OCI-LY1 (cell line): ENCODE measurements around the gene KDM4B.

Source experiments
- H2AFZ ChIP-seq: fragments of 200-600 bp; sonication (generic), shearing (Covaris generic); 2 replicates; pipeline ENCODE4 v1.6.0; 2014; ENCODE audit warnings: antibody characterized with exemption, mild to moderate bottlenecking, low read length
- H3F3A ChIP-seq: fragments of 200-600 bp; sonication (generic), shearing (Covaris generic); 2 replicates; pipeline ENCODE4 v1.6.0; 2014; ENCODE audit warnings: mild to moderate bottlenecking, antibody characterized with exemption, low read length, moderate library complexity; ENCODE audit not compliant: insufficient read depth
- H3K27ac ChIP-seq: fragments of 200-600 bp; sonication (generic); 2 replicates; pipeline ENCODE4 v1.5.1; 2014; ENCODE audit warnings: low read length, mixed run types, mild to moderate bottlenecking, low read depth; ENCODE audit not compliant: poor library complexity, severe bottlenecking
- H3K27me3 ChIP-seq: fragments of 200-600 bp; sonication (generic); 2 replicates; pipeline ENCODE4 v1.6.0; 2014; ENCODE audit warnings: antibody characterized with exemption, mild to moderate bottlenecking, low read length, moderate library complexity; ENCODE audit not compliant: insufficient read depth
- H3K36me3 ChIP-seq: fragments of 200-600 bp; sonication (generic); 2 replicates; pipeline ENCODE4 v1.6.1; 2014; ENCODE audit warnings: mild to moderate bottlenecking, antibody characterized with exemption, low read length, moderate library complexity, mixed read lengths; ENCODE audit not compliant: insufficient read depth
- H3K4me1 ChIP-seq: fragments of 200-600 bp; sonication (generic); 2 replicates; pipeline ENCODE4 v1.5.1; 2014; ENCODE audit warnings: mild to moderate bottlenecking, low read length, moderate library complexity; ENCODE audit not compliant: insufficient read depth, severe bottlenecking
- H3K4me2 ChIP-seq: fragments of 200-600 bp; sonication (generic), shearing (Covaris generic); 2 replicates; pipeline ENCODE4 v1.6.1; 2014; ENCODE audit warnings: low read length
- H3K4me3 ChIP-seq: fragments of 200-600 bp; sonication (generic); 2 replicates; pipeline ENCODE4 v1.5.1; 2014; ENCODE audit warnings: low read length, low read depth, mild to moderate bottlenecking, mixed read lengths; ENCODE audit not compliant: poor library complexity, severe bottlenecking
- H3K79me2 ChIP-seq: fragments of 200-600 bp; shearing (Covaris generic); 2 replicates; pipeline ENCODE4 v1.6.1; 2016; ENCODE audit warnings: mixed run types, low read length, mixed read lengths; ENCODE audit not compliant: insufficient read depth
- H3K9ac ChIP-seq: fragments of 200-600 bp; sonication (generic), shearing (Covaris generic); 2 replicates; pipeline ENCODE4 v1.6.1; 2014; ENCODE audit warnings: mild to moderate bottlenecking, low read length, mixed read lengths
- H3K9me2 ChIP-seq: fragments of 200-600 bp; sonication (generic), shearing (Covaris generic); 2 replicates; pipeline ENCODE4 v1.6.1; 2014; ENCODE audit warnings: low read depth, mild to moderate bottlenecking, low read length, mixed read lengths
- H3K9me3 ChIP-seq: fragments of 200-600 bp; shearing (Covaris generic); 2 replicates; pipeline ENCODE4 v1.6.1; 2014; ENCODE audit warnings: low read length, mixed read lengths
- H4K20me1 ChIP-seq: fragments of 200-600 bp; sonication (generic), shearing (Covaris generic); 2 replicates; pipeline ENCODE4 v1.6.0; 2016; ENCODE audit warnings: mild to moderate bottlenecking, low read length; ENCODE audit not compliant: insufficient read depth
- CTCF ChIP-seq: fragments of 200-600 bp; sonication (generic), shearing (Covaris generic); IDR thresholded peaks from 2 replicates; pipeline ENCODE4 v1.5.1; 2017; ENCODE audit warnings: mild to moderate bottlenecking, antibody characterized with exemption, low read length, moderate library complexity, mixed read lengths
- EZH2 ChIP-seq: fragments of 200-600 bp; sonication (generic), shearing (Covaris generic); IDR thresholded peaks from 2 replicates; pipeline ENCODE4 v1.8.0; 2017; ENCODE audit warnings: borderline replicate concordance, mixed run types, mild to moderate bottlenecking, antibody characterized with exemption, low read length, moderate library complexity, mixed read lengths

KDM4B gene

GRCh38 chr19:5091018-5091683 is 122.2 kb downstream of the KDM4B start:
- no peak overlapping the region for H3K9ac ChIP-seq
- H3K27ac ChIP-seq: no peak overlapping the region
- H3K79me2 ChIP-seq: no peaks in the 10 kb centered on the region
- H3K27me3 ChIP-seq: no peaks in the 10 kb centered on the region
- H3K36me3 ChIP-seq: peaks cover 14% of the 10 kb centered on the region
- TF ChIP-seq CTCF: no peak
- TF ChIP-seq EZH2: no peak
- H3K9me3 ChIP-seq: no peaks in the 10 kb centered on the region
- H3K9me2 ChIP-seq: no peaks in the 10 kb centered on the region
- H2AFZ ChIP-seq: no peak overlapping the region
- no peak overlapping the region for H3K4me2 ChIP-seq
- no peaks in the 10 kb centered on the region for H3F3A ChIP-seq
- H4K20me1 ChIP-seq: no peaks in the 10 kb centered on the region
- no peak overlapping the region for H3K4me3 ChIP-seq
- no peaks in the 10 kb centered on the region for H3K4me1 ChIP-seq

GRCh38 chr19:5091684-5092480 is 123.0 kb downstream of the KDM4B start:
- H3K27ac ChIP-seq: no peak overlapping the region
- H3K79me2 ChIP-seq: no peaks in the 10 kb centered on the region
- H3F3A ChIP-seq: no peaks in the 10 kb centered on the region
- H3K27me3 ChIP-seq: no peaks in the 10 kb centered on the region
- peaks cover 12% of the 10 kb centered on the region for H3K36me3 ChIP-seq
- H2AFZ ChIP-seq: no peak overlapping the region
- no peak for TF ChIP-seq CTCF
- no peak for TF ChIP-seq EZH2
- no peak overlapping the region for H3K4me3 ChIP-seq
- H3K9me3 ChIP-seq: no peaks in the 10 kb centered on the region
- H3K9me2 ChIP-seq: no peaks in the 10 kb centered on the region
- H3K4me1 ChIP-seq: no peaks in the 10 kb centered on the region
- H3K4me2 ChIP-seq: no peak overlapping the region
- H3K9ac ChIP-seq: no peak overlapping the region
- no peaks in the 10 kb centered on the region for H4K20me1 ChIP-seq

GRCh38 chr19:5092481-5092843 is 123.5 kb downstream of the KDM4B start:
- Histone ChIP-seq H3K9ac (no peak overlapping the region), H3K4me3 (no peak overlapping the region), H3K9me2 (no peaks in the 10 kb centered on the region), H3K9me3 (no peaks in the 10 kb centered on the region), H3K4me1 (no peaks in the 10 kb centered on the region), H2AFZ (no peak overlapping the region), H4K20me1 (no peaks in the 10 kb centered on the region), H3K79me2 (no peaks in the 10 kb centered on the region), H3K27me3 (no peaks in the 10 kb centered on the region), H3F3A (no peaks in the 10 kb centered on the region), H3K4me2 (no peak overlapping the region), H3K36me3 (peaks cover 18% of the 10 kb centered on the region), H3K27ac (no peak overlapping the region)
- TF ChIP-seq CTCF (no peak), EZH2 (no peak)
